ENCODE measurements around the gene HOXA11.
A peak's percentile ranks its signal among the peaks of the same experiment; 100 is the strongest.

Gene HOXA11

GRCh38 chr7:27145165-27145913 lies 39.7 kb downstream of the HOXA11 start:
- FAIRE-seq, result no peak
- DNase-seq (ENCODE audit: insufficient read length, low spot score), result no peak
- TF ChIP-seq POLR2A (IDR thresholded peaks at IDR 0.05; ENCODE audit: low read depth, low read length), result no peak

GRCh38 chr7:27144781-27145164 lies 40.3 kb downstream of the HOXA11 start:
- DNase-seq (ENCODE audit: insufficient read length, low spot score) (no peak), FAIRE-seq (no peak)
- TF ChIP-seq POLR2A (IDR thresholded peaks at IDR 0.05; ENCODE audit: low read depth, low read length), result no peak

GRCh38 chr7:27143950-27144780 lies 40.9 kb downstream of the HOXA11 start:
- TF ChIP-seq POLR2A (IDR thresholded peaks at IDR 0.05; ENCODE audit: low read depth, low read length), result no peak
- no peak for FAIRE-seq
- DNase-seq (ENCODE audit: insufficient read length, low spot score), result no peak

- peak; percentile 13; the same call in 1 of the 2 replicates for TF ChIP-seq POLR2A (IDR thresholded peaks at IDR 0.05; ENCODE audit: low read depth, low read length)
- DNase-seq (ENCODE audit: insufficient read length, low spot score) (peak; percentile 100), FAIRE-seq (peak; percentile 92)
Measured at GRCh38 chr7:27143023-27143949, 41.7 kb downstream of the HOXA11 start, which contains the start of gene HOXA5. Gene HOXA5 (minus strand): TSS chr7:27143681. CDS start chr7:27143607, 74 bp downstream.

GRCh38 chr7:27142580-27143022 lies 42.4 kb downstream of the HOXA11 start:
- no peak for TF ChIP-seq POLR2A (IDR thresholded peaks at IDR 0.05; ENCODE audit: low read depth, low read length)
- no peak for FAIRE-seq
- no peak for DNase-seq (ENCODE audit: insufficient read length, low spot score)

GRCh38 chr7:27141923-27142579 lies 43.0 kb downstream of the HOXA11 start:
- TF ChIP-seq POLR2A (IDR thresholded peaks at IDR 0.05; ENCODE audit: low read depth, low read length), result no peak
- no peak for FAIRE-seq
- DNase-seq (ENCODE audit: insufficient read length, low spot score), result peak; percentile 87

- FAIRE-seq (no peak), DNase-seq (ENCODE audit: insufficient read length, low spot score) (no peak)
- no peak for TF ChIP-seq POLR2A (IDR thresholded peaks at IDR 0.05; ENCODE audit: low read depth, low read length)
Measured at GRCh38 chr7:27141137-27141922, 43.7 kb downstream of the HOXA11 start.

GRCh38 chr7:27140126-27140857 lies 44.7 kb downstream of the HOXA11 start:
- no peak for DNase-seq (ENCODE audit: insufficient read length, low spot score)
- no peak for TF ChIP-seq POLR2A (IDR thresholded peaks at IDR 0.05; ENCODE audit: low read depth, low read length)
- FAIRE-seq, result no peak

GRCh38 chr7:27139334-27140125 lies 45.5 kb downstream of the HOXA11 start:
- DNase-seq (ENCODE audit: insufficient read length, low spot score) (no peak), FAIRE-seq (no peak)
- no peak for TF ChIP-seq POLR2A (IDR thresholded peaks at IDR 0.05; ENCODE audit: low read depth, low read length)

- TF ChIP-seq POLR2A (IDR thresholded peaks at IDR 0.05; ENCODE audit: low read depth, low read length), result no peak
- FAIRE-seq, result no peak
- DNase-seq (ENCODE audit: insufficient read length, low spot score), result no peak
Measured at GRCh38 chr7:27138985-27139333, 46.1 kb downstream of the HOXA11 start.

- TF ChIP-seq POLR2A (IDR thresholded peaks at IDR 0.05; ENCODE audit: low read depth, low read length), result no peak
- DNase-seq (ENCODE audit: insufficient read length, low spot score) (no peak), FAIRE-seq (no peak)
Measured at GRCh38 chr7:27138472-27138871, 46.6 kb downstream of the HOXA11 start.

Data from H54 (cell line).